Eye (tissue), 1 donor: Measurements from ENCODE around the gene MEF2A.

Experiments used
- DNase-seq: peaks from one replicate; pipeline ENCODE4 v3.0.0-alpha.2; 2015

MEF2A gene

GRCh38 chr15:99564221-99565048, 1.3 kb upstream of the MEF2A start:
- DNase-seq = peak; percentile 75

DNA sequence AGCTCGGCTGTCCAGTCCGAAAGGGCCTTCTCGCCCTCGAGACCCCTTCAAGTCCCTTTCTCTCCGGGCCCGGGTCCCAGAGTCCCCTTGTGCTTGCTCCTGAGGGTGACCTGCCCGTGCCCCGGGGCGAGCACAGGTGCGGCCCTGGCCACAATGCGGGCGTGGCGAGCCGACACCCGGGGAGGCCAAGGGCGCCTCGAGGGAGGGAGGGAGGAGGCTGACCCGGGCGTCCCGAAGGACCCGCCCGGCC, 810 bp upstream of the MEF2A start:
- peak; percentile 77 for DNase-seq

DNA sequence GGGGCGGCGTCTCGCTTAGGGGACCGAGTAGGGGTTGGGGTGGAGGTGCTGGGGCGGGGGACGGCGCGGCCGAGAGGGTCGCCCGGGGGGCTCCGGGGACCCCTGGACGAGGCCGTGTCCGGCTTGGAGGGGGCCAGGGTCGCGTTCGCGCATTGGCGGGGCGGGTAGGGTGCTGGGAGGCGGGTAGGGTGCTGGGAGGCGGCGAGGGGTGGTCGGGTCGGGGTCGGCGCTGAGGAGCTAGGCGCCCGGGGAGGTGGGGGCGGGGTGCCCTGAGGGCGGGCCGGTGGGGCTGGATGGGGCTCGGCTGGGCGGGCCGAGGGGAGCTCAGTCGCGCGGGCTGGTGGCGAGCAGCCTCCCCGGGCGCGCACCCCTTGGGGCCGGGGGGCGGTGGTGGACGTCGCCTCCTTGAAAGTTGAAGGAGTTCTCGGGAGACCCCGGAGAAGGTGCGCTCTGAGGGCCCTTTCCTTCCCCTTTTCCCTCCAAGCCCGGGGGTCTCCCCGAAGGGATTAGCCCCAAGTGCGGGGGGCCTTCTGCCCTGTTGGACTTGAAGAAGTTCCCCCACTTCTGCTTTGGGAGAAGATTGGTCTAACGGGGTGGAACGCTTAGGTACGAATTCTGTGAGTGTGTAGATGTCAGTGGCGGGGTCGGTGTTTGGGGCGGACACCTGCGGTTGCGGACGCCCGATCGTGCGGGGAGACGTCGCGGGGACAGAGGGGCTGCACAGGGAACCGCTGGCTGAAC, 543 bp downstream of the MEF2A start:
- peak; percentile 66 for DNase-seq

GRCh38 chr15:99568625-99569352, 3.0 kb downstream of the MEF2A start:
- no peak for DNase-seq

GRCh38 chr15:99571299-99571698, 5.5 kb downstream of the MEF2A start:
- no peak for DNase-seq

- DNase-seq = no peak
Observed at GRCh38 chr15:99574048-99574447, 8.3 kb downstream of the MEF2A start.

GRCh38 chr15:99574502-99574901, 8.7 kb downstream of the MEF2A start:
- no peak for DNase-seq

DNA sequence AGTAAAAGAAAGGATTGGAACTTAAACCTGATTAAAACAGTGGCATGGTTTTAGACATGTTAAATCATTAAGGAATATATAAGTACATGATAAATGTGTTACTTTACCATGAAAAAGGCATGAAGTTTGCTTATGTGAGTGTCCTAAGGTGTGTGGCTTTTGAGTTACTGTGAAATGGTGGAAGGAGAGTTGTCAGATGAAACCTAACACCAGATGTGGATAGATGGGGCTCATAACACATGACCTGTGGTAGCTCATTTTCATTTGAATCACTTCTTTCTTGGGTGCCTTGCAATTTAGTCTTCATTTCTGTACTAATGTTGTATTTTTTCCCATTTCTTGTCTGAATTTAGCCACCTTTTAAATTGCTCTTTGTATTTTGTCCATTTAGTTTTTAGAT, 13.0 kb downstream of the MEF2A start:
- DNase-seq = no peak

GRCh38 chr15:99580076-99580475, 14.3 kb downstream of the MEF2A start:
- no peak for DNase-seq

DNA sequence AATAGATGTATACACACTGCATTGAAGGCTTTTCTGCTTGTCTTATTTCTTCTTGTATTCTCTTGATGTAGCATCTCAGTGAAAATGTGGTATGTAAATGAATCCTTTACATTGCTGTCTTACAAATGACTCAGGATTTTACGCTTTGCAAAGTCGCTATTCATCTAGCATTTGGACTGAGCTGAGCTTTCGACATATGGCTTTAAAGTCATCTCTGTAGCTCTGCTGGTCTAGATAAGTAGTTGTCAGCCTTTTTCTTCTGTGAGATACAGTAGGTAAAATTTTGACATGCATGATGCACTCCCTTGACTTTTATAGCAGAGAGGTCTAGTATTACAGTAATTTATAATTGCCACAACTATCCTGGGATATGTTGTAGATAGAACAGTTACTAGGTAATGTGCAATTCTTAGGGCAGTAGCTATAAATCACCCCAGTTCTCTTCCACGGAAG, 16.8 kb downstream of the MEF2A start:
- DNase-seq = no peak

DNA sequence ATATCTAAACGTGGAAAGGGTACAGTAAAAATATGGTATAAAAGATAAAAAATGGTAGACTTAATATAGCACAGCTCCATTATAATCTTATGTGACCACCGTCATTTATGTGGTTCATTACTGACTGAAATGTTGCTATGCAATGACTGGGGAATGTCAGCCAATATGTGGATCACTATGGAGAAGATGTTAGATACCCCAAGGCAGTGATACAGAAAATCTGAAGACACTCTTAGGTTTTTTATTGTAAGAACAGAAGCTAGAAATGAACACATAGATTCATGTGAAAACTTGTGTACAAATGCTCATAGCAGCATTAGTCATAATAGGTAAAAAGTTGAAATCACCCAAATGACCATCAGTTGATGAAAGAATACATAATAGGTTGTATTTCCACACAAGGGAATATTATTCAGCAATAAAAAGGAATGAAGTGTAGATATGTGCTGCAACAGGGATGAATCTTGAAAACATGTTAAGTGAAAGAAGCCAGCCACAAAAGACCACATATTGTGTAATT, 18.4 kb downstream of the MEF2A start:
- DNase-seq = no peak

DNA sequence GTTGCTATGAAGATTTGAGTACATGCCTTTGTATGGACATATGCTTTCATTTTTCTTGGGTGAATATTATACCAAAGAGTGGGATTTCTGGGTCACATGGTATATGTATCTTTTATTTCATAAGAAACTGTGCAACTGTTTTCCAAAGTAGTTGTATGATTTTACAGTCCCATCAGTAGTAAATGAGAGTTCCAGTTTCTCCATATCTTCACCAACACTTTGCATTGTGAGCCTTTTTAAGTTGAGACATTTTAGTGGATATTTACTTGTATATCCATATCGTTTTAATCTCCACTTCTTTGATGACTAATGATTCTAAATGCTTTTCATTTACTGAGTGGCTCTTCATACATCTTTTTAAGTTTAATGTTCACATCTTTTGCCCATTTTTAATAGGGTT, 20.3 kb downstream of the MEF2A start:
- no peak for DNase-seq

GRCh38 chr15:99589801-99590200, 24.0 kb downstream of the MEF2A start:
- no peak for DNase-seq

GRCh38 chr15:99590913-99591646, 25.3 kb downstream of the MEF2A start:
- DNase-seq = no peak

- no peak for DNase-seq
Observed at GRCh38 chr15:99592145-99592791, 26.5 kb downstream of the MEF2A start.

GRCh38 chr15:99593070-99593469, 27.3 kb downstream of the MEF2A start:
- DNase-seq = no peak

DNA sequence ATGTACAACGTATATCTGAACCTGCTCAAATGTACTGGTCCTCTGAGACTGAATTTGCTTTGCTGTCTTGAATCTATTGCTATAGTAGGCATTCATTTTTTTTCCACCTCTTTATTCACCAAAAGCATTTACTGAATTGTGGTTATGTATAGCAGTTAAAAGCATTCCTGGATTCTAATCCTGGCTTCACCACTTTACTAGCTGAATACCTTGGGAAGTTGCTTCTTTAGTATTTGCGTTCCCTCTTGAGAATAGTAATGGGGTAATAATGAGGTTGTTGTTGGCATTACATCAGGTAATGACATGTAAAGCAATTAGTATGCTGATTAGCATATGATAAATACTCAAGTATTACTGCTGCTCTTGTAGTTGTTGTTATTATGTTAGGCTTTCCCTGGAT, 29.1 kb downstream of the MEF2A start:
- no peak for DNase-seq

DNA sequence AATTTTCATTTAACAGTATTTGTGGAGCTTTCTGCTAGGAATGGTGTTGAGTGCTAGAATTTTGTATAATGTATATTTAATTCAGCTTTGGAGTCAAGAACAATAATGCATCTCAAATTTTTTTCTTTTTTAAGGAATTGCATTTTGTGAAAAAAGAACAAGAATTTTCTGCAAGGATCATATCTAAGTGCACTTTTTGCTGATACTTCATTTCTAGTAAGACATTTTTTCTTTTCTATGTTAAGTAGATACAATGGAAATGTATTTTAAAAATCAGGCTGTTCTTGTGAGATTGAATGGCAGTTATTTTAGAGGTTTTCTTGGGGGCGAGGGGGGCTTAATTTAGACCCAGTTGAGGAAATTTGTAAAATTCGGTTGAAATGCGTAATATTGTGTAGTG, 32.5 kb downstream of the MEF2A start:
- DNase-seq = no peak

- DNase-seq = no peak
Observed at GRCh38 chr15:99603828-99604227, 38.0 kb downstream of the MEF2A start.

DNA sequence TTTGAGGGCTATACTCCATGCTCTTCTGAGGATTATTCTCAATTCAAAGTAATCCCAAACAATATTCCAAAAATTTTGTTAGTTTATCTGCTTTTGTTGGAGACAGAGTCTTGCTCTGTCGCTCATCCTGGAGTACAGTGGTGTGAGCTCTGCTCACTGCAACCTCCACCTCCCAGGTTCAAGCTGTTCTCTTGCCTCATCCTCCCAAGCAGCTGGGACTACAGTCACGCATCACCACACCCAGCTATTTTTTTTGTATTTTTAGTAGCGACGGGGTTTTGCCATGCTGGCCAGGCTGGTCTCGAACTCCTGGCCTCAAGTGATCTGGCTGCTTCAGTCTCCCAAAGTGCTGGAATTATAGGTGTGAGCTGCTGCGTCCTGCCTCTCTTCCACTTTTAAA, 39.1 kb downstream of the MEF2A start:
- DNase-seq = no peak

- DNase-seq = peak; percentile 14
Observed at GRCh38 chr15:99605490-99605931, 39.7 kb downstream of the MEF2A start.

GRCh38 chr15:99605990-99606389, 40.2 kb downstream of the MEF2A start:
- no peak for DNase-seq
